PC-3 (cell line): Measurements from ENCODE around the gene SLC26A1. TPM values are rescaled to one million over a fixed set of nuclear protein-coding genes. Genes with fewer than 3 reads are reported as not detected.

Experiments used
- ATAC-seq: fragments of 200-7000 bp; cut with Tn5 transposase; 2 replicates; pipeline ENCODE4 v1.9.1; 2020; ENCODE audit warnings: mild to moderate bottlenecking, moderate library complexity
- BruUV-seq: library from RNA; stranded (reverse); fragments of 400-500 nt; replicated peaks from 2 replicates; lab custom pipeline; 2021; lab: Mats Ljungman, UMichigan
- CTCF ChIA-PET: fragments of 300-600 bp; sonication (Branson Sonifier 250); formaldehyde crosslinking; loops from one replicate; lab custom pipeline; 2022; ENCODE audit warnings: antibody characterized with exemption; lab: Charles Lee
- POLR2A ChIA-PET: fragments of 300-600 bp; sonication (Branson Sonifier 250); formaldehyde crosslinking; loops from one replicate; lab custom pipeline; 2022; ENCODE audit warnings: antibody characterized with exemption; ENCODE audit not compliant: unreplicated experiment; lab: Charles Lee
- DNase-seq: peaks from one replicate; pipeline ENCODE4 v3.0.0-alpha.2; 2015
- H2AFZ ChIP-seq: fragments of 300-600 bp; sonication (generic); 2 replicates; pipeline ENCODE4 v1.6.0; 2016; ENCODE audit warnings: antibody characterized with exemption, low read length
- H3F3A ChIP-seq: fragments of 300-600 bp; sonication (generic); one replicate; pipeline ENCODE4 v1.6.0; 2017; ENCODE audit warnings: antibody characterized with exemption, low read length, control low read depth, mild to moderate bottlenecking; ENCODE audit not compliant: unreplicated experiment
- H3K27ac ChIP-seq: fragments of 300-600 bp; sonication (generic); 2 replicates; pipeline ENCODE4 v1.5.1; 2016; ENCODE audit warnings: mild to moderate bottlenecking, low read length
- H3K27me3 ChIP-seq: fragments of 300-600 bp; sonication (generic); 2 replicates; pipeline ENCODE4 v1.6.1; 2016; ENCODE audit warnings: low read length, mixed read lengths
- H3K36me3 ChIP-seq: fragments of 300-600 bp; sonication (generic); 2 replicates; pipeline ENCODE4 v1.6.1; 2016; ENCODE audit warnings: low read depth, mixed run types, low read length, mixed read lengths
- H3K4me1 ChIP-seq: fragments of 300-600 bp; sonication (generic); 2 replicates; pipeline ENCODE4 v1.5.1; 2016; ENCODE audit warnings: low read length; ENCODE audit not compliant: insufficient read depth
- H3K4me2 ChIP-seq: fragments of 300-600 bp; sonication (generic); 2 replicates; pipeline ENCODE4 v1.6.0; 2016; ENCODE audit warnings: low read length
- H3K4me3 ChIP-seq: fragments of 300-600 bp; sonication (generic); 2 replicates; pipeline ENCODE4 v1.5.1; 2016; ENCODE audit warnings: mild to moderate bottlenecking, low read length, mixed read lengths
- H3K79me2 ChIP-seq: fragments of 300-600 bp; sonication (generic); 2 replicates; pipeline ENCODE4 v1.6.1; 2017; ENCODE audit warnings: low read length, mixed read lengths
- H3K9ac ChIP-seq: fragments of 300-600 bp; sonication (generic); 2 replicates; pipeline ENCODE4 v1.6.0; 2016; ENCODE audit warnings: mild to moderate bottlenecking, low read length
- H3K9me2 ChIP-seq: fragments of 300-600 bp; sonication (generic); replicated peaks from 2 replicates; pipeline ENCODE4 v1.6.1; 2016; ENCODE audit warnings: mixed run types, low read length, mixed read lengths
- H3K9me3 ChIP-seq: fragments of 300-600 bp; sonication (generic); 2 replicates; pipeline ENCODE4 v1.6.1; 2016; ENCODE audit warnings: low read length, mixed read lengths
- H4K20me1 ChIP-seq: fragments of 300-600 bp; sonication (generic); 2 replicates; pipeline ENCODE4 v1.6.1; 2016; ENCODE audit warnings: low read length, mixed read lengths
- EZH2 ChIP-seq: fragments of 300-600 bp; sonication (generic); IDR thresholded peaks from one replicate; pipeline ENCODE4 v1.6.1; 2017; ENCODE audit warnings: antibody characterized with exemption, mild to moderate bottlenecking, low read length; ENCODE audit not compliant: unreplicated experiment
- EZH2phosphoT487 ChIP-seq: fragments of 300-600 bp; sonication (generic); IDR thresholded peaks from 2 replicates; pipeline ENCODE4 v1.6.1; 2018; ENCODE audit warnings: mild to moderate bottlenecking, antibody characterized with exemption, low read length, borderline replicate concordance
- intact Hi-C: fragments of 100-400 bp; cut with micrococcal nuclease; formaldehyde crosslinking; loops from 2 replicates; pipeline ENCODE4 v1.9.0; 2023
- total RNA-seq: library from RNA; depleted of rRNA; stranded (reverse); fragments of >200 nt; gene quantifications from 2 replicates; pipeline ENCODE4 v1.2.3, GENCODE V29; 2014
- TF ChIP-seq, protein P1 (sequence below): fragments of 300-600 bp; sonication (generic); conservative IDR thresholded peaks from 2 replicates; pipeline ENCODE4 v1.5.1; 2017; ENCODE audit warnings: antibody characterized with exemption, low read depth, mild to moderate bottlenecking, low read length

SLC26A1 gene
- total RNA-seq, 1 experiment from 2014 or later = not detected

DNA sequence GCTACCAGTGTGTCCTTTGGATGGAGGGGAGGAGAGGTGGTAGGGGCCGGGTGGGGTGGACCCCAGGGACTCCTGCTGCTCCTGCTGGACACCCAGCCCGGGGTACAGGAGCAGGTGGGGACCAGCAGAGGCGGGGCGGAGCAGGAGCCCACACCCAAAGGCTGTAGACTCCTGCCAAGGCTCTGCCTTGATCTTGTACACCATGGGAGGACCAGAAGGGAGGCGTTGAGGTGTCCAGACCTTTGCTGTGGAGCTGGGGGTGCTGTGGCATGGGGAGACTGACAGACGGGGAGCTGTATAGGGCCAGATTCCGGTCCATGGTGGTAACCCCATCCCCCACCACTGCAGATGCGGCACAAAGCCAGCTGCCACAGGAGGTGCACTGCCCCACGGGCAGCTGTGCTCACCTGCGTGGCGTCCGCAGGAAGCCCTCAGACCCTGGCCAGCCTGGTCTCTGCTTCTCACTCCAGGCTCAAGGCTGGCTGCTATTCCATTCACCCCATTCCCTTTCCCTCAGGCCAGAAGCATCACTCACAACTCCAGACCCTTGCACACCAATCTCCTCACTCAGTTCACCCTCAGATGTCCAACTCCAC lies 5.0 kb upstream of the SLC26A1 start:
- H3K79me2 ChIP-seq = no peaks in the 10 kb centered on the region
- no peak overlapping the region for H3K27ac ChIP-seq
- no peak overlapping the region for H2AFZ ChIP-seq
- H3K9me3 ChIP-seq = no peaks in the 10 kb centered on the region
- no peak overlapping the region for H3K4me3 ChIP-seq
- DNase-seq (no peak), ATAC-seq (no peak)
- no peaks in the 10 kb centered on the region for H3K36me3 ChIP-seq
- no peak overlapping the region for H3K9ac ChIP-seq
- CTCF ChIA-PET = interaction anchor here (0.6 to 0.7 kb wide), 2 partner anchors 12 to 108 kb away, joined by 3 to 4 read pairs; no protein-coding TSS in a partner anchor
- no TSS peak for BruUV-seq
- peaks cover 10% of the 10 kb centered on the region for H3K27me3 ChIP-seq
- H3F3A ChIP-seq = no peaks in the 10 kb centered on the region
- H4K20me1 ChIP-seq = no peaks in the 10 kb centered on the region
- peaks cover 2% of the 10 kb centered on the region; the same call in 1 of the 2 replicates for H3K4me1 ChIP-seq
- TF ChIP-seq EZH2 (no peak), EZH2phosphoT487 (no peak)
- TF ChIP-seq, protein P1, sequence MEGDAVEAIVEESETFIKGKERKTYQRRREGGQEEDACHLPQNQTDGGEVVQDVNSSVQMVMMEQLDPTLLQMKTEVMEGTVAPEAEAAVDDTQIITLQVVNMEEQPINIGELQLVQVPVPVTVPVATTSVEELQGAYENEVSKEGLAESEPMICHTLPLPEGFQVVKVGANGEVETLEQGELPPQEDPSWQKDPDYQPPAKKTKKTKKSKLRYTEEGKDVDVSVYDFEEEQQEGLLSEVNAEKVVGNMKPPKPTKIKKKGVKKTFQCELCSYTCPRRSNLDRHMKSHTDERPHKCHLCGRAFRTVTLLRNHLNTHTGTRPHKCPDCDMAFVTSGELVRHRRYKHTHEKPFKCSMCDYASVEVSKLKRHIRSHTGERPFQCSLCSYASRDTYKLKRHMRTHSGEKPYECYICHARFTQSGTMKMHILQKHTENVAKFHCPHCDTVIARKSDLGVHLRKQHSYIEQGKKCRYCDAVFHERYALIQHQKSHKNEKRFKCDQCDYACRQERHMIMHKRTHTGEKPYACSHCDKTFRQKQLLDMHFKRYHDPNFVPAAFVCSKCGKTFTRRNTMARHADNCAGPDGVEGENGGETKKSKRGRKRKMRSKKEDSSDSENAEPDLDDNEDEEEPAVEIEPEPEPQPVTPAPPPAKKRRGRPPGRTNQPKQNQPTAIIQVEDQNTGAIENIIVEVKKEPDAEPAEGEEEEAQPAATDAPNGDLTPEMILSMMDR = no peak
- intact Hi-C loops = no loop called here
- POLR2A ChIA-PET = no interaction called here
- no peak overlapping the region for H3K4me2 ChIP-seq
- H3K9me2 ChIP-seq = no peaks in the 10 kb centered on the region

DNA sequence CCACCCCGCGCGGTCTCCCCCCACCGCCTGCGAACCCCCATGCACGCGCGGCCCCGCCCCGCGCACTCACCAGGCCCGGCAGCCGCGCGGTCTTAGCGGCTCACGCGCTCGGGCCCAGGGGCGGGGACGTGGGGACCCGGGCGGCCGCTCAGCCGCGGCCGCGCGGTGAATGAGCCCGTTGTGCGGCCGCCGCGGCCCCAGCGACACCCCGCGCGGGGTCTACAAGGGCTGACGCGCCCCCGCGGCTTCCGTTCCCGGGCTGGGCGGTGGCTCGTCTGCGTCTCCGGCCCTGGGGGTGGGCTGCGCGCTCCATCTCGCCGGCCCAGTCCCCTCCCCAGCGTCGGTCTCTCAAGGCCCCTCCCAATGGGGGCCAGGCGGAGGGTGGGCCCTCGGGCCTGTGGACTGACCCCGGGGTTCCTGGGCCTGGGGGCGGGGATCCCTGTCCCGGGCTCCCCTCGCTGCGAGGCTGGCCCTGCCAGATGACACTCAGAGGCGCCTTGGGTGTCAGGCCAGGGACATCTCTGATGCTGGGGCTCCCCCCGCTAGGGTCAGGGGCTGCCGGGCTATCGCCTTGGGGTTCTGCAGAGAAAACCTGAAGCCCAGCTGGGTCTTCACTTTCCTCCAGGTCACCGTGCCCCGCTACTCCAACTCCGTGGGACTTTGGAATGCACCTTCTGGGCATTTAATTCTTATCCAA lies 4.3 kb upstream of the SLC26A1 start:
- no peaks in the 10 kb centered on the region for H4K20me1 ChIP-seq
- no peak overlapping the region for H3K9ac ChIP-seq
- H3K79me2 ChIP-seq = no peaks in the 10 kb centered on the region
- no peaks in the 10 kb centered on the region for H3K36me3 ChIP-seq
- no TSS peak for BruUV-seq
- no peaks in the 10 kb centered on the region for H3K9me3 ChIP-seq
- DNase-seq (peak; percentile 12), ATAC-seq (0 out of 2 replicates have a peak, but pooled peaks have one; percentile 8)
- peak overlapping the region; percentile 44; the same call in 1 of the 2 replicates for H3K4me2 ChIP-seq
- H3F3A ChIP-seq = no peaks in the 10 kb centered on the region
- 0 out of 2 replicates have a peak overlapping the region, but pooled peaks have one; percentile 12 for H3K4me3 ChIP-seq
- no peak overlapping the region for H2AFZ ChIP-seq
- no peak overlapping the region for H3K27ac ChIP-seq
- CTCF ChIA-PET = no interaction called here
- peaks cover 10% of the 10 kb centered on the region for H3K27me3 ChIP-seq
- POLR2A ChIA-PET = no interaction called here
- no peak for TF ChIP-seq EZH2
- no peak for TF ChIP-seq EZH2phosphoT487
- TF ChIP-seq, protein P1 = no peak
- peaks cover 9% of the 10 kb centered on the region for H3K4me1 ChIP-seq
- H3K9me2 ChIP-seq = no peaks in the 10 kb centered on the region
- intact Hi-C loops = no loop called here

DNA sequence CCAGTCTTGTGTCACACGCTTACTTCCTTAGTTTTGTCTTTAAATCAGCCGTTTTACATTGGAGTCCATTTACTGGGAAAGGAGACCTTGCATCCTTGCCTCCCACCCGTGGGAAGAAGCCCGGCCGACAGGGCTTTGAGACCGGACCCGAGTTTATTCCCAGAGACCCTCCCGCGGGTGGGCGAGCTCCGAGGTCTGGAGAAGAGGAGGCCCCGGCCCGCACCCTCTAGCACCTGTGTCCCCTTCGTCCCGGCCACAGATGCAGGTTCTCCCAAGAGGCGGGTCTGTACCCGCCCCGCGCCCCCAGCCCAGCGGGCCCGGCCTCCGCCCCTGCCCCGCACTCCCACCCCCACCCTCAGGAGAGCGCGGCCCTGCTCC lies 3.8 kb upstream of the SLC26A1 start:
- no TSS peak for BruUV-seq
- no peak for DNase-seq
- no peaks in the 10 kb centered on the region for H3K36me3 ChIP-seq
- ChIA-PET POLR2A (no interaction called here), CTCF (no interaction called here)
- H3K4me1 ChIP-seq = peaks cover 13% of the 10 kb centered on the region
- no peak overlapping the region for H3K27ac ChIP-seq
- TF ChIP-seq, protein P1 = no peak
- TF ChIP-seq EZH2 (no peak), EZH2phosphoT487 (no peak)
- no peaks in the 10 kb centered on the region for H3K9me2 ChIP-seq
- H2AFZ ChIP-seq = no peak overlapping the region
- H3K9ac ChIP-seq = no peak overlapping the region
- peaks cover 10% of the 10 kb centered on the region for H3K27me3 ChIP-seq
- H3F3A ChIP-seq = no peaks in the 10 kb centered on the region
- no peak for ATAC-seq
- no peak overlapping the region for H3K4me3 ChIP-seq
- H3K4me2 ChIP-seq = no peak overlapping the region
- intact Hi-C loops = no loop called here
- no peaks in the 10 kb centered on the region for H4K20me1 ChIP-seq
- H3K79me2 ChIP-seq = no peaks in the 10 kb centered on the region
- no peaks in the 10 kb centered on the region for H3K9me3 ChIP-seq
